Karpas-422 (cell line): ENCODE measurements around the gene VEGFC. TPM values are rescaled to one million over a fixed set of nuclear protein-coding genes. Genes with fewer than 3 reads are reported as not detected.

Experiments used
- DNase-seq: peaks from one replicate; pipeline ENCODE4 v3.0.0-alpha.2; 2015
- H2AFZ ChIP-seq: fragments of 200-600 bp; sonication (generic); 2 replicates; pipeline ENCODE4 v1.6.1; 2014; ENCODE audit warnings: antibody characterized with exemption, low read length, mixed read lengths
- H3K27ac ChIP-seq: fragments of 200-600 bp; sonication (generic); 2 replicates; pipeline ENCODE4 v1.5.1; 2014; ENCODE audit warnings: mild to moderate bottlenecking, low read length, moderate library complexity
- H3K27me3 ChIP-seq: fragments of 200-600 bp; sonication (generic); 2 replicates; pipeline ENCODE4 v1.6.1; 2014; ENCODE audit warnings: low read length, mixed read lengths
- H3K36me3 ChIP-seq: fragments of 200-600 bp; sonication (generic); 2 replicates; pipeline ENCODE4 v1.6.1; 2014; ENCODE audit warnings: low read length, mixed read lengths; ENCODE audit not compliant: insufficient read depth
- H3K4me1 ChIP-seq: fragments of 200-600 bp; sonication (generic); 2 replicates; pipeline ENCODE4 v1.6.1; 2014; ENCODE audit warnings: mild to moderate bottlenecking, low read length, mixed read lengths
- H3K4me2 ChIP-seq: fragments of 200-600 bp; sonication (generic); 2 replicates; pipeline ENCODE4 v1.6.1; 2014; ENCODE audit warnings: low read length, low read depth, mild to moderate bottlenecking; ENCODE audit not compliant: poor library complexity, severe bottlenecking
- H3K4me3 ChIP-seq: fragments of 200-600 bp; sonication (generic); 2 replicates; pipeline ENCODE4 v1.5.1; 2014; ENCODE audit warnings: mild to moderate bottlenecking, antibody characterized with exemption, low read length, mixed read lengths
- H3K79me2 ChIP-seq: fragments of 200-600 bp; sonication (generic); 2 replicates; pipeline ENCODE4 v1.6.1; 2014; ENCODE audit warnings: mild to moderate bottlenecking, low read length, mixed read lengths
- H3K9ac ChIP-seq: fragments of 200-600 bp; sonication (generic); 2 replicates; pipeline ENCODE4 v1.6.0; 2014; ENCODE audit warnings: low read length
- H3K9me2 ChIP-seq: fragments of 200-600 bp; sonication (generic), shearing (Covaris generic); replicated peaks from 2 replicates; pipeline ENCODE4 v1.6.0; 2014; ENCODE audit warnings: mild to moderate bottlenecking, low read length, moderate library complexity; ENCODE audit not compliant: insufficient read depth
- H3K9me3 ChIP-seq: fragments of 300-700, 200-600 bp; sonication (generic); 2 replicates; pipeline ENCODE4 v1.6.1; 2014; ENCODE audit warnings: low read length, mixed read lengths
- H4K20me1 ChIP-seq: fragments of 200-600 bp; sonication (generic); 2 replicates; pipeline ENCODE4 v1.6.1; 2014; ENCODE audit warnings: mild to moderate bottlenecking, antibody characterized with exemption, low read length, low read depth; ENCODE audit not compliant: insufficient read depth
- total RNA-seq: library from RNA; depleted of rRNA; stranded (reverse); fragments of >200 nt; shearing (Covaris generic); gene quantifications from 2 replicates; pipeline ENCODE4 v1.2.3, GENCODE V29; 2014; ENCODE audit warnings: low replicate concordance

Gene VEGFC
- total RNA-seq, 1 experiment from 2014 or later = not detected

GRCh38 chr4:176769514-176769913 is 23.2 kb downstream of the VEGFC start:
- Histone ChIP-seq H4K20me1 (no peaks in the 10 kb centered on the region), H3K9me2 (no peaks in the 10 kb centered on the region), H3K4me1 (no peaks in the 10 kb centered on the region), H3K36me3 (no peaks in the 10 kb centered on the region), H3K27ac (no peak overlapping the region), H3K4me3 (no peak overlapping the region), H3K27me3 (no peaks in the 10 kb centered on the region), H3K9me3 (no peaks in the 10 kb centered on the region), H3K9ac (no peak overlapping the region), H2AFZ (no peak overlapping the region), H3K4me2 (no peak overlapping the region), H3K79me2 (no peaks in the 10 kb centered on the region)
- no peak for DNase-seq

GRCh38 chr4:176767183-176767582 is 25.5 kb downstream of the VEGFC start:
- Histone ChIP-seq H3K79me2 (no peaks in the 10 kb centered on the region), H3K4me1 (no peaks in the 10 kb centered on the region), H3K9ac (no peak overlapping the region), H3K27ac (no peak overlapping the region), H3K9me2 (no peaks in the 10 kb centered on the region), H3K4me3 (no peak overlapping the region), H4K20me1 (no peaks in the 10 kb centered on the region), H3K9me3 (no peaks in the 10 kb centered on the region), H3K4me2 (no peak overlapping the region), H3K27me3 (no peaks in the 10 kb centered on the region), H3K36me3 (no peaks in the 10 kb centered on the region), H2AFZ (no peak overlapping the region)
- no peak for DNase-seq

GRCh38 chr4:176762661-176763308 is 29.9 kb downstream of the VEGFC start:
- Histone ChIP-seq H2AFZ (no peak overlapping the region), H3K27me3 (no peaks in the 10 kb centered on the region), H4K20me1 (no peaks in the 10 kb centered on the region), H3K9me2 (no peaks in the 10 kb centered on the region), H3K9me3 (no peaks in the 10 kb centered on the region), H3K4me2 (no peak overlapping the region), H3K4me1 (no peaks in the 10 kb centered on the region), H3K79me2 (no peaks in the 10 kb centered on the region), H3K4me3 (no peak overlapping the region), H3K27ac (no peak overlapping the region), H3K36me3 (no peaks in the 10 kb centered on the region), H3K9ac (no peak overlapping the region)
- no peak for DNase-seq

DNA sequence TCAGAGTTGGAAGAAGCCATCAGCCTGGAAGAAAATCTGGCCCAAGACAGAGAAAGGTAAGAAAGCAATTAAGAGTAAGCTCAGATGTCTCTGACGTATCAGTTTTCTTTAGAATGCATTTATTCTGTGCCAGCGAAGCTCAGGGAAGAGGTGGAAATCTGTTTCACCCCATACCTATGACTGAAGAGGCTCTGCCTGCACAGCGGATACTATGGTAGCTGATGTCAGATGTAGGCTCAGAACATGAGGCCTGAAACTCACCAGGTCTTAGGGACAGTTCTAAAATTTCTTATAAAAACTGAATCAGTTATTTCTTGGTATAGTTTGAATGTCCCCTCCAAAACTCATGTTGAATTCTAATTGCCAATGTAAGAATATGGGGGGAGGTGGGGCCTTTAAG is 30.9 kb downstream of the VEGFC start:
- H3K27ac ChIP-seq = no peak overlapping the region
- H3K79me2 ChIP-seq = no peaks in the 10 kb centered on the region
- H3K36me3 ChIP-seq = no peaks in the 10 kb centered on the region
- H3K27me3 ChIP-seq = no peaks in the 10 kb centered on the region
- H2AFZ ChIP-seq = no peak overlapping the region
- H4K20me1 ChIP-seq = no peaks in the 10 kb centered on the region
- H3K9me2 ChIP-seq = no peaks in the 10 kb centered on the region
- no peak overlapping the region for H3K4me2 ChIP-seq
- no peaks in the 10 kb centered on the region for H3K9me3 ChIP-seq
- no peak for DNase-seq
- no peak overlapping the region for H3K9ac ChIP-seq
- H3K4me1 ChIP-seq = no peaks in the 10 kb centered on the region
- no peak overlapping the region for H3K4me3 ChIP-seq

DNA sequence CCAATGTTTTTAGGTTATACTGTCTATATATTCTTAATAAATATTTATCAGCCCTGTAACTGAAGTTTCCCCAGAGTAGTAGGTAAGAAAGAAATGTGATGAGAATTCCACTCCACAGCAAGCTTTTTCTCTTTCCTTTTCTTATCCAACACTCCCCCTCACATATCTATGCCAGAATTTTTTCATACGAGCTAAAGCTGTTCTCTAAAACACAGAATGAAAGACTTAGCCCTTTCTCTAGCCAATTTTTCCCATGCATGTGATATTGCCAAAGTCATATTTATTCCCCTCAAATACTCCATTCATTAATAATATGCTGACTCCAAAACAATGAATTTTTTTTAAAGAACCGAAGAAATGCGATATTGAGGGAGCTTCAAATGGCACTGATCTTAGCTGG is 32.3 kb downstream of the VEGFC start:
- Histone ChIP-seq H3K27ac (no peak overlapping the region), H3K4me2 (no peak overlapping the region), H3K79me2 (no peaks in the 10 kb centered on the region), H3K9me2 (no peaks in the 10 kb centered on the region), H2AFZ (no peak overlapping the region), H3K27me3 (no peaks in the 10 kb centered on the region), H3K9me3 (no peaks in the 10 kb centered on the region), H3K4me3 (no peak overlapping the region), H4K20me1 (no peaks in the 10 kb centered on the region), H3K4me1 (no peaks in the 10 kb centered on the region), H3K9ac (no peak overlapping the region), H3K36me3 (no peaks in the 10 kb centered on the region)
- no peak for DNase-seq

DNA sequence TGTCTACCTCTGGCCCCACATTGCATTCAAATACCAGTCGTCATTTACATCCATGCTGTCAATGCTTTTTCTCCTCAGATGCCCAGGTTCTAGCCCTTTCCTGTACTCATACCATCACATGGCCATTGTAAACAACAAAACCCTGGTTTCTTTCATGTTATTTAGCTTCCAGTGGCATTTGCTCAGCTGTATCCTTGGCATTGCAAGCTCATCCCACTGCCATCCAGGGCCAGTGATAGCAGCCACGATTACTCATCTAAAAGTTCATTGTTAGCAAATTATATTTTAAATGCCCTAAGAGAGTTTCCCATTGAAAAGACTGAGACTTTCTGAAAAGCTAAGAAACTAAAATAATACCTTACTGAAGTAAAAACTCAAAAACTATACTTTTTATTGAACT is 34.0 kb downstream of the VEGFC start:
- H3K36me3 ChIP-seq = no peaks in the 10 kb centered on the region
- no peaks in the 10 kb centered on the region for H4K20me1 ChIP-seq
- no peaks in the 10 kb centered on the region for H3K79me2 ChIP-seq
- H3K9me3 ChIP-seq = no peaks in the 10 kb centered on the region
- H3K9ac ChIP-seq = no peak overlapping the region
- H3K27me3 ChIP-seq = no peaks in the 10 kb centered on the region
- no peak overlapping the region for H3K27ac ChIP-seq
- DNase-seq = no peak
- no peak overlapping the region for H2AFZ ChIP-seq
- no peaks in the 10 kb centered on the region for H3K9me2 ChIP-seq
- no peak overlapping the region for H3K4me3 ChIP-seq
- H3K4me1 ChIP-seq = no peaks in the 10 kb centered on the region
- no peak overlapping the region for H3K4me2 ChIP-seq

DNA sequence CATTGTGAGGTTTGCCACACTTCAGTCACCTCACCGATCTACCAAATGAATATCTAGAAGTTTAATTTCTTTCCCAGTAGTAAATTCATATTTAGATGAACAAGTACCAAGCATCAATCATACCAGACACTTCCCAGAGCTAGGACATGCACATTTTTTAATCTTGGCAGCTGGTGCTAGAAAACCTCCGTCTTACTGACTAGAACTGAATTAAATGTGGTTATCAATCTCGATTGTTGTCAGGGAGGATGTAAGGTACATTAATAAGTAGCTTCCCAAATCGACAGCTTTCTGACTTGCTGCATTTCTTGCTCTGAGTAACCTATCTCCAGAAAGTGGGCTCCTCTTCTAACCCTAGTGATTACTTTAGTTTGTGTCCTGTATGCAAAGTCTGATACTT is 34.4 kb downstream of the VEGFC start:
- Histone ChIP-seq H3K4me3 (no peak overlapping the region), H3K36me3 (no peaks in the 10 kb centered on the region), H3K27me3 (no peaks in the 10 kb centered on the region), H3K79me2 (no peaks in the 10 kb centered on the region), H3K9me2 (no peaks in the 10 kb centered on the region), H3K4me1 (no peaks in the 10 kb centered on the region), H3K9me3 (no peaks in the 10 kb centered on the region), H3K27ac (no peak overlapping the region), H3K4me2 (no peak overlapping the region), H3K9ac (no peak overlapping the region), H2AFZ (no peak overlapping the region), H4K20me1 (no peaks in the 10 kb centered on the region)
- no peak for DNase-seq

DNA sequence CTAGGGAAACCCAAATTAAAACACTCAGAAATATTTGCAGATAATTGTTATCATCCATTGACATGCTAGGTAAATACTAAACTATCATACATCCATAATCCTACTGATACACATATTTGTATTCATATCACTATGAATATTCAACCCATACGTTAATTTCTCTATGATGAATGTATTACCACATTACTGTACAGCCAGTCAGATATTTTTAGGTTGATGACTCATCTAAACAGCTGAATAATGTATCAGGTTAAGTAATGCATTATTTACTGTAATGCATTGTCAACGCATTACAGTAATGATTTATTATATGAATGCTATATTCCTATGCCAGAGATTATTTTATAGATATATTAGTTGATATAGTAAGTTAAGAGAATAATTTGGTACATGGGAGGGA is 37.1 kb downstream of the VEGFC start:
- H3K9me3 ChIP-seq = no peaks in the 10 kb centered on the region
- no peaks in the 10 kb centered on the region for H3K36me3 ChIP-seq
- no peaks in the 10 kb centered on the region for H3K9me2 ChIP-seq
- no peaks in the 10 kb centered on the region for H3K27me3 ChIP-seq
- DNase-seq = no peak
- no peak overlapping the region for H3K4me3 ChIP-seq
- H3K27ac ChIP-seq = no peak overlapping the region
- no peaks in the 10 kb centered on the region for H4K20me1 ChIP-seq
- no peaks in the 10 kb centered on the region for H3K79me2 ChIP-seq
- H3K9ac ChIP-seq = no peak overlapping the region
- no peaks in the 10 kb centered on the region for H3K4me1 ChIP-seq
- no peak overlapping the region for H3K4me2 ChIP-seq
- no peak overlapping the region for H2AFZ ChIP-seq

- no peak overlapping the region for H3K4me2 ChIP-seq
- no peak overlapping the region for H2AFZ ChIP-seq
- H3K9ac ChIP-seq = no peak overlapping the region
- no peaks in the 10 kb centered on the region for H3K36me3 ChIP-seq
- no peak overlapping the region for H3K4me3 ChIP-seq
- H3K27ac ChIP-seq = no peak overlapping the region
- H3K79me2 ChIP-seq = no peaks in the 10 kb centered on the region
- H3K27me3 ChIP-seq = no peaks in the 10 kb centered on the region
- no peaks in the 10 kb centered on the region for H4K20me1 ChIP-seq
- H3K9me2 ChIP-seq = no peaks in the 10 kb centered on the region
- no peaks in the 10 kb centered on the region for H3K9me3 ChIP-seq
- no peaks in the 10 kb centered on the region for H3K4me1 ChIP-seq
- DNase-seq = no peak
These were observed 37.7 kb downstream of the VEGFC start for GRCh38 chr4:176755001-176755400.
